Esophagus muscularis mucosa (tissue), 4 donors: Measurements from ENCODE around the gene MLF2. TPM values are rescaled to one million over a fixed set of nuclear protein-coding genes. Genes with fewer than 3 reads are reported as not detected.

Experiments
- DNase-seq: peaks from one replicate; pipeline ENCODE4 v3.0.0-alpha.2; 2017; ENCODE audit errors: extremely low spot score
- H3K27ac ChIP-seq, 4 donors: fragments of 200-600 bp; sonication (generic); replicated peaks in 1 of 4; 1 replicate in 3 of 4; 2 replicates in 1 of 4; pipeline ENCODE4 v1.5.1; 2016 to 2019; ENCODE audit warnings: mild to moderate bottlenecking in 1 of 4
- H3K27me3 ChIP-seq, 4 donors: fragments of 200-600 bp; sonication (generic); one replicate each; pipeline versions ENCODE4 v1.5.1 to v1.6.0; 2016 to 2019
- H3K36me3 ChIP-seq, 4 donors: fragments of 200-600 bp; sonication (generic); one replicate each; pipeline ENCODE4 v1.5.1; 2016 to 2019
- H3K4me1 ChIP-seq, 4 donors: fragments of 200-600 bp; sonication (generic); one replicate each; pipeline ENCODE4 v1.5.1; 2016 to 2019
- H3K4me3 ChIP-seq, 4 donors: fragments of 200-600 bp; sonication (generic); 1 replicate in 2 of 4; 2 replicates in 2 of 4; pipeline ENCODE4 v1.5.1; 2016 to 2019; ENCODE audit warnings: mild to moderate bottlenecking in 4 of 4, moderate library complexity in 1 of 4
- H3K9me3 ChIP-seq, 4 donors: fragments of 200-600 bp; sonication (generic); 1 replicate in 3 of 4; 2 replicates in 1 of 4; pipeline ENCODE4 v1.5.1; 2016 to 2019
- EP300 ChIP-seq: sonication (generic); formaldehyde crosslinking; IDR thresholded peaks from one replicate; pipeline ENCODE4 v1.6.1; 2017; ENCODE audit warnings: antibody characterized with exemption
- POLR2A ChIP-seq: fragments of 450-650 bp; IDR thresholded peaks from one replicate; pipeline ENCODE4 v1.6.1; 2017; ENCODE audit warnings: antibody characterized with exemption, moderate library complexity, mild to moderate bottlenecking, low read depth
- POLR2AphosphoS5 ChIP-seq, 2 donors: sonication (generic); formaldehyde crosslinking; IDR thresholded peaks; one replicate each; pipeline ENCODE4 v1.6.1; 2017; ENCODE audit warnings: antibody characterized with exemption in 2 of 2
- WGBS: methylation state at CpG from one replicate; pipeline ENCODE4 v1.1.5; 2018; 5-methylcytosine and 5-hydroxymethylcytosine counted together
- intact Hi-C: fragments of 100-400 bp; cut with DNase I; formaldehyde crosslinking; loops from one replicate; pipeline ENCODE4 v1.15.1; 2023
- total RNA-seq, 4 donors: library from RNA; depleted of rRNA; stranded (reverse); fragments of >200 nt; gene quantifications; one replicate each; pipeline versions ENCODE4 v1.1.0 to v1.2.1, GENCODE V29; 2016
- TF ChIP-seq, protein P1 (sequence below), 3 experiments: fragments of 200-600 bp in 2 of 3; fragments of 450-650 bp in 1 of 3; sonication (generic) in 2 of 3; IDR thresholded peaks; one replicate each; pipeline ENCODE4 v1.5.1; 2017 to 2019; ENCODE audit warnings: antibody characterized with exemption in 3 of 3, mild to moderate bottlenecking in 2 of 3, moderate library complexity in 1 of 3

Gene MLF2
- total RNA-seq, 4 donors from 2014 or later, result 169 to 247 (median 214) TPM

DNA sequence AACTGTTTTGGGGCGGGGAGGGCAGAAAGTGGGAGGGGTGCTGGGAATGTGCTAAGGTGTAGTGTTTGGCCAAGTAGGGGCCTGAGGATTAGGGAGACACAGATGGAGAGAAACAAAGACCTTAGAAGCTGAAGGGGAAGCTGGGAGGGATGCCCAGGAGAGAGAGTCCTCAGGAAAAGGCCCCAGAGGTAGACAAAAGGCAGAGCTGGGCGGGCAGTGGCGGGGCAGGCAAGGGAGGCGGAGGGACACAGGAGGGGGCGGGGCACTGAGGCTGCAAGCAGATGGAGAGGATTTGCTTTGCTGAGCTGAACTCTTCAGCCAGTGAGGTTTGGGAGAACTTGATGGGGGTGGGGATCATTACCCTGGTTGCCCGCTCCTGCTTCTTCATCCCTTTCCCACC, 16.0 kb upstream of the MLF2 start:
- DNase-seq, result no peak
- intact Hi-C loops, result no loop called here

DNA sequence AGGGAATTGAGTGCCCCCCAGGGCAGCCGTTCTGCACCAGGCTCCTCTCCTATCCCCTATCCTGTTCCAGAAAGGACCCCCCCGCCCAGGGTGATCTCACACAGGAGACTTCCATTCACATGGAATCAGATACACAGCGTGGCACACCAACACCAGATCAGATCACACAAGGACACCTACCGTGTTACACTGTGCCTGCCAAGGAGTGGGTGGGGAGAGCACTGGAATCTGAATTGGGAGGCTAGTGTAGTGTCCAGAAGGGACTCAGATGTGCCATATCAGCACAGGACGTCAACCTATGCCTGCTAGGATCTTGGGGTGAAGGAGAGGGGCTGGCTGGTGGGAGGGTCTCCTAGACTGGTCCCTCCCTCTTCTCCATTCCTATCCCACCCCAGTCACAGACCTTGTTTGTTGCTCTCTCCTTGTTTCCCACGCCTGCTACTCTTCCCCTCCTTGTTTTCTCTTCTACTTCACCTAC, 15.5 kb upstream of the MLF2 start:
- Histone ChIP-seq H3K27ac (peak overlapping the region; percentile 95 to 100 (median 96)), H3K4me1 (peaks cover 52 to 86% (median 84%) of the 10 kb centered on the region in 4 donors), H3K36me3 (peaks cover 12 to 25% (median 21%) of the 10 kb centered on the region in 4 donors), H3K9me3 (no peaks in the 10 kb centered on the region), H3K27me3 (no peaks in the 10 kb centered on the region), H3K4me3 (peak overlapping the region; percentile 63 to 93 (median 78))
- WGBS, result 18% methylated on average over 6 of the region's 6 CpGs
- no peak for DNase-seq
- no peak for TF ChIP-seq EP300
- TF ChIP-seq, protein P1, sequence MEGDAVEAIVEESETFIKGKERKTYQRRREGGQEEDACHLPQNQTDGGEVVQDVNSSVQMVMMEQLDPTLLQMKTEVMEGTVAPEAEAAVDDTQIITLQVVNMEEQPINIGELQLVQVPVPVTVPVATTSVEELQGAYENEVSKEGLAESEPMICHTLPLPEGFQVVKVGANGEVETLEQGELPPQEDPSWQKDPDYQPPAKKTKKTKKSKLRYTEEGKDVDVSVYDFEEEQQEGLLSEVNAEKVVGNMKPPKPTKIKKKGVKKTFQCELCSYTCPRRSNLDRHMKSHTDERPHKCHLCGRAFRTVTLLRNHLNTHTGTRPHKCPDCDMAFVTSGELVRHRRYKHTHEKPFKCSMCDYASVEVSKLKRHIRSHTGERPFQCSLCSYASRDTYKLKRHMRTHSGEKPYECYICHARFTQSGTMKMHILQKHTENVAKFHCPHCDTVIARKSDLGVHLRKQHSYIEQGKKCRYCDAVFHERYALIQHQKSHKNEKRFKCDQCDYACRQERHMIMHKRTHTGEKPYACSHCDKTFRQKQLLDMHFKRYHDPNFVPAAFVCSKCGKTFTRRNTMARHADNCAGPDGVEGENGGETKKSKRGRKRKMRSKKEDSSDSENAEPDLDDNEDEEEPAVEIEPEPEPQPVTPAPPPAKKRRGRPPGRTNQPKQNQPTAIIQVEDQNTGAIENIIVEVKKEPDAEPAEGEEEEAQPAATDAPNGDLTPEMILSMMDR (IDR thresholded peaks at IDR 0.05), result no peak
- no peak for TF ChIP-seq POLR2AphosphoS5 (IDR thresholded peaks at IDR 0.05)
- no peak for TF ChIP-seq POLR2A
- intact Hi-C loops, result no loop called here

More for the DNA sequence above, 16.0 kb upstream of the MLF2 start:
- no peak for TF ChIP-seq POLR2AphosphoS5 (IDR thresholded peaks at IDR 0.05)
- no peak for TF ChIP-seq EP300
- TF ChIP-seq, protein P1 (IDR thresholded peaks at IDR 0.05), result no peak
- TF ChIP-seq POLR2A, result no peak
- H3K27me3 ChIP-seq, result no peaks in the 10 kb centered on the region
- 44% methylated on average over 6 of the region's 6 CpGs for WGBS
- peaks cover 12 to 25% (median 21%) of the 10 kb centered on the region in 4 donors for H3K36me3 ChIP-seq
- peaks cover 50 to 86% (median 84%) of the 10 kb centered on the region in 4 donors for H3K4me1 ChIP-seq
- peak overlapping the region; percentile 63 to 93 (median 78) for H3K4me3 ChIP-seq
- peak overlapping the region; percentile 95 to 100 (median 96) for H3K27ac ChIP-seq
- no peaks in the 10 kb centered on the region for H3K9me3 ChIP-seq

DNA sequence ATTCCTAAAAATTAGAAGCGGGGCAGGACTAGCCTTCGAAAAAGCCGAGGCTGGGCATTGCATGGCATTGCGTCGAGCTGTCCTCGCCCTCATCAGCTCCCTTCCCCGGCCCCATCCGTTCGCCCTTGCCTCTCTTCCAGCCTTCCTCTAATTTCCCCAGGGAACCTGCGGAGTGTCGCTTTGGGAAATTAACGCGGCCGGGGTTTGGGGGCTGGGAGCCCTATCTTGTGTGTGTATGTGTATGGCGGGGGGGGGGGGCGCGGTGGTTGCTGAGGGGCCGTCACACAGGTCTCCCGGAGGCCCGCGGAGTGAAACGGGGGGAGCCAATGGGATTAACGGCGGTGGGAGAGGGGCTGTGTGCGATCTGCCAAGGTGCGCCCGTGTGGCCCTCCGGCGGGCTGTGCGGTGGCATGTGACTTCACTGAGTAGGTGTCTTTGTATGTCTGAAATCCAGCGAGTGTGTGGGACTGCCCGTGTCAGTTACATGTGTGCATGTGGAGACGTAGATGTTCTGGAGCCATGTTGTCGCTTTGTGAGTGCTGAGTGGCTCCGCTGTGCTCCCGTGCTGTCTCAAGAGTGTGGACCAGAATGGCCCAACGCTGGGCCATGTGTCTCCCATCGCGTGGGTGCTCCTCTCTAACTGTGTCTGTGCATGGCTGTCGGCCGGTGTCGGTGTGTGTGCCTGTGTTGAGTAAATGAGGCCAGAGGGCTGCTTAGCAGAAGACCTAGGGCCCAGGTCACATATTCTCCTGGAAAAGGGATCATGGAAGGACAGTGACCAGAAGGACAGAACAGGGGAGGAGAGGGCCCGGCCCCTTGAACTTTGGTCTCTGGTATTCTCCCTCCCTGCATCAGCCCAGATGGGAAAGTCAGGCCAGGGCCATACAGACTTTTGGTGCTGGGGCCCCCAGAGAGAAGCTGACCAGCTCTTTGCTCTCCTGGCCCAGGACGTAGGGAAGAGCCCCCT, 14.7 kb upstream of the MLF2 start:
- H3K4me1 ChIP-seq, result peaks cover 57 to 86% (median 84%) of the 10 kb centered on the region in 4 donors
- intact Hi-C loops, result no loop called here

DNA sequence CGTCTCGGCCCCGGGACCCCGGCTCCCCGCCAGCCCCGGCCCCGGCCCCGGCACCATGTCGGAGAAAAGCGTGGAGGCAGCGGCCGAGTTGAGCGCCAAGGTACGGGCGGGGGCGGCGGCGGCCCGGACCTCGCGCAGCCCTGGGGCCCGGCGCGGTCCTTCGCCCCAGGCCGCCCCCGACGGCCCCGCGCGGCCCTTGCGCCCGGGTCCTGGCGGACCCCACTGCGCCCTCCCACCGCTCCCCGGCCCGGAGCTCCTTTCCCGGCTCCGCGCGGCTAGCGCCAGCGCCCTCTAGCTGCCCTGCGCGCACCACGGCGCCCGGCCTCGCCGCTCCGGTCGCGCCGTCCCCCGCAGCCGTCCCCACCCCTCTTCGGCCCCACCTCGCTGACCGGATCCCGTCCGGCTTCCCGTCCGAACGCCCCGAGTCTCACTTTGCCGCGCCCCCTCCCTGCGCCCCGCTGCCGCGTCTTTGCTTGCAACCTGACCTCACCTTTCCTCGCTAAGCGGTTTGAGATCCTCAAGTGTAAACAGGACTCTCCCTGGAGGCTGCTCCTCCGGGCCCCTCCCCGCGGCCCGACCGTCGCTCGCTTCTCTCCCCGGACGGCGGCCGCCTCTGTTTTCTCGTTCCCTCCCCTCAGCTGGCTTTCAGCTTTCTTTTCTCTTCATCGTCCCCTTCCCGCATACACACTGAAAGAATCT, 13.9 kb upstream of the MLF2 start:
- Histone ChIP-seq H3K9me3 (no peaks in the 10 kb centered on the region), H3K27me3 (no peaks in the 10 kb centered on the region), H3K4me1 (peaks cover 54 to 80% (median 75%) of the 10 kb centered on the region in 4 donors), H3K36me3 (peaks cover 12 to 25% (median 21%) of the 10 kb centered on the region in 4 donors), H3K27ac (peak overlapping the region; percentile 95 to 100 (median 96)), H3K4me3 (peak overlapping the region; percentile 63 to 93 (median 78))
- no peak for TF ChIP-seq EP300
- TF ChIP-seq, protein P1 (IDR thresholded peaks at IDR 0.05), result peak; percentile 78 to 89 (median 79)
- TF ChIP-seq POLR2A, result peak; percentile 8
- TF ChIP-seq POLR2AphosphoS5 (IDR thresholded peaks at IDR 0.05), result peak; percentile 59 to 60
- intact Hi-C loops, result loop anchor here (1.0 kb wide), 1 partner anchor 13 kb away; the partner anchor contains the start of gene MLF2
- 1% methylated on average over 43 of the region's 88 CpGs for WGBS
- DNase-seq, result no peak

More for the DNA sequence above, 14.7 kb upstream of the MLF2 start:
- peaks cover 12 to 25% (median 21%) of the 10 kb centered on the region in 4 donors for H3K36me3 ChIP-seq
- H3K27me3 ChIP-seq, result no peaks in the 10 kb centered on the region
- no peaks in the 10 kb centered on the region for H3K9me3 ChIP-seq
- no peak for DNase-seq
- peak overlapping the region; percentile 63 to 93 (median 78) for H3K4me3 ChIP-seq
- H3K27ac ChIP-seq, result peak overlapping the region; percentile 95 to 100 (median 96)
- WGBS, result 4% methylated on average over 35 of the region's 44 CpGs
- no peak for TF ChIP-seq POLR2A
- peak in 1 of 2 donors; percentile 28 for TF ChIP-seq POLR2AphosphoS5 (IDR thresholded peaks at IDR 0.05)
